Caco-2 (cell line): ENCODE measurements around the gene MEX3D. TPM values are rescaled to one million over a fixed set of nuclear protein-coding genes. Genes with fewer than 3 reads are reported as not detected.

Experiments
- BruUV-seq: library from RNA; stranded (reverse); fragments of 400-500 nt; replicated peaks from 2 replicates; lab custom pipeline; 2021; lab: Mats Ljungman, UMichigan
- CTCF ChIA-PET: fragments of 300-600 bp; sonication (Branson Sonifier 250); formaldehyde crosslinking; loops from one replicate; lab custom pipeline; 2022; ENCODE audit warnings: antibody characterized with exemption; lab: Charles Lee
- POLR2A ChIA-PET: fragments of 300-600 bp; sonication (Branson Sonifier 250); formaldehyde crosslinking; loops from one replicate; lab custom pipeline; 2022; ENCODE audit warnings: antibody characterized with exemption; lab: Charles Lee
- DNase-seq, 2 experiments: peaks; one replicate each; pipeline versions ENCODE4 v3.0.0 to v3.0.0-alpha.2; 2020 to 2022
- H3K27me3 ChIP-seq: replicated peaks from 2 replicates; pipeline ENCODE4 v1.6.0; 2011; ENCODE audit warnings: low read length; ENCODE audit not compliant: control insufficient read depth, insufficient read depth
- H3K36me3 ChIP-seq: 2 replicates; pipeline ENCODE4 v1.5.1; 2011; ENCODE audit warnings: low read length; ENCODE audit not compliant: control insufficient read depth, insufficient read depth
- H3K4me1 ChIP-seq: fragments of 250-450 bp; sonication (Bioruptor Pico); 2 replicates; pipeline ENCODE4 v1.5.1; 2020; ENCODE audit warnings: mild to moderate bottlenecking
- H3K4me3 ChIP-seq: 2 replicates; pipeline ENCODE4 v1.5.1; 2011; ENCODE audit warnings: low read depth, mild to moderate bottlenecking, control low read depth, low read length
- H3K9me3 ChIP-seq: fragments of 250-450 bp; sonication (Bioruptor Pico); 2 replicates; pipeline ENCODE4 v1.5.1; 2020; ENCODE audit warnings: mild to moderate bottlenecking, moderate library complexity
- H3K27ac Mint-ChIP-seq: one replicate; pipeline ENCODE4 v1.8.0; 2022; ENCODE audit warnings: mixed read lengths; ENCODE audit not compliant: unreplicated experiment
- H3K27me3 Mint-ChIP-seq: one replicate; pipeline ENCODE4 v1.8.0; 2022; ENCODE audit warnings: mixed read lengths; ENCODE audit not compliant: insufficient read depth, unreplicated experiment
- H3K36me3 Mint-ChIP-seq: one replicate; pipeline ENCODE4 v1.8.0; 2022; ENCODE audit warnings: mild to moderate bottlenecking, mixed read lengths; ENCODE audit not compliant: insufficient read depth, unreplicated experiment
- H3K4me1 Mint-ChIP-seq: one replicate; pipeline ENCODE4 v1.8.0; 2022; ENCODE audit warnings: low read depth, mixed read lengths; ENCODE audit not compliant: unreplicated experiment
- H3K4me3 Mint-ChIP-seq: one replicate; pipeline ENCODE4 v1.8.0; 2022; ENCODE audit warnings: mild to moderate bottlenecking, moderate library complexity, mixed read lengths; ENCODE audit not compliant: unreplicated experiment
- H3K9me3 Mint-ChIP-seq: one replicate; pipeline ENCODE4 v1.8.0; 2022; ENCODE audit warnings: mixed read lengths; ENCODE audit not compliant: unreplicated experiment
- CTCF ChIP-seq, 2 experiments: fragments of 200-600 bp in 1 of 2; IDR thresholded peaks; 1 replicate in 1 of 2; 2 replicates in 1 of 2; pipeline versions ENCODE4 v1.5.1 to v1.8.0; 2011 to 2022; ENCODE audit warnings: antibody characterized with exemption in 1 of 2, control low read depth in 1 of 2, inconsistent platforms in 1 of 2, low read depth in 1 of 2, low read length in 1 of 2, mild to moderate bottlenecking in 1 of 2, moderate library complexity in 1 of 2; ENCODE audit not compliant: insufficient read depth in 1 of 2, severe bottlenecking in 1 of 2, unreplicated experiment in 1 of 2
- intact Hi-C: fragments of 100-400 bp; cut with micrococcal nuclease; formaldehyde crosslinking; loops from one replicate; pipeline ENCODE4 v1.10.0; 2022; ENCODE audit not compliant: unreplicated experiment
- total RNA-seq: library from RNA; stranded (reverse); gene quantifications from 2 replicates; pipeline ENCODE4 v1.2.3, GENCODE V29; 2022

MEX3D gene
- total RNA-seq, 1 experiment from 2014 or later: 52.1 TPM

DNA sequence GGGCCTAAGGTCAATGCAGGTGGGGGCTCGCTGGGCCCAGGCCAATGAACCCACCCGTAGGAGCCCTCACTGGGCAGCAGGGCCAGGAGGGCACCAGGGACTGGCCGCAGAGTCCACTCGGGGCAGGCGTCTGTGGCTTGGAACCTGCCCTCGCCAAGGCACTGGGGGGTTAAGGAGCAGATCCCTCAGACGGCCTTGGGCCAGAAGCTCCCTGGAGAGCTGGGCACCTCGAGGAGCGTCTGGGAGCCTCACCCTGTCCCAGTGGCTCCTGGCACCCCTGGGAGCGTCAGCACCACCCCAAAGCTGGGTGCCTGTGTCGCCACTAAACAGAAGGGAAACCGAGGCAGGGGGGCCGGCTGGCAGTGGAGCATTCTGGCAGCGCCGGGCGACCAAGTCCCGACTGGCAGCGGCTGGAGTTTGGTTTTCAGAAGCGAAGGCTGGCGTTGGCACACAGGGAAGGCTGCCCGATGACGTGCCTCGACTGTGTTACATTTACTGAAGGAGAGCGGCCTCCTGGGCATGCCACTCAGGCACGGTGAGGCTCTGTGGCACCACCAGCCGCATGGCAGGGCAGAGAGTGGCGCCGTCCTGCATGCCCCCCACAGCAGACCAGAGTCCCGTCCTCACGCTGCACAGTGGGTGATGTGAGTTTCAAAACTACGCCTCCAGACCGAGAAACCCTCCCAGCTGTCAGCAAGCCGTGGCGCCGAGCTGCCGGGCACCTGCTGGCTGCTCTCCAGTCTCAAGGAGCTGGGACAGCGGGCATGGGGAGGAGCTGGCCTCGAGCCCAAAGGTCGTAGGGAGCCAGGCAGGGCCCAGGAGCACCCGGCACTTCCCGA lies 9.2 kb upstream of the MEX3D start:
- POLR2A ChIA-PET: no interaction called here
- CTCF ChIA-PET: no interaction called here
- no TSS peak for BruUV-seq

DNA sequence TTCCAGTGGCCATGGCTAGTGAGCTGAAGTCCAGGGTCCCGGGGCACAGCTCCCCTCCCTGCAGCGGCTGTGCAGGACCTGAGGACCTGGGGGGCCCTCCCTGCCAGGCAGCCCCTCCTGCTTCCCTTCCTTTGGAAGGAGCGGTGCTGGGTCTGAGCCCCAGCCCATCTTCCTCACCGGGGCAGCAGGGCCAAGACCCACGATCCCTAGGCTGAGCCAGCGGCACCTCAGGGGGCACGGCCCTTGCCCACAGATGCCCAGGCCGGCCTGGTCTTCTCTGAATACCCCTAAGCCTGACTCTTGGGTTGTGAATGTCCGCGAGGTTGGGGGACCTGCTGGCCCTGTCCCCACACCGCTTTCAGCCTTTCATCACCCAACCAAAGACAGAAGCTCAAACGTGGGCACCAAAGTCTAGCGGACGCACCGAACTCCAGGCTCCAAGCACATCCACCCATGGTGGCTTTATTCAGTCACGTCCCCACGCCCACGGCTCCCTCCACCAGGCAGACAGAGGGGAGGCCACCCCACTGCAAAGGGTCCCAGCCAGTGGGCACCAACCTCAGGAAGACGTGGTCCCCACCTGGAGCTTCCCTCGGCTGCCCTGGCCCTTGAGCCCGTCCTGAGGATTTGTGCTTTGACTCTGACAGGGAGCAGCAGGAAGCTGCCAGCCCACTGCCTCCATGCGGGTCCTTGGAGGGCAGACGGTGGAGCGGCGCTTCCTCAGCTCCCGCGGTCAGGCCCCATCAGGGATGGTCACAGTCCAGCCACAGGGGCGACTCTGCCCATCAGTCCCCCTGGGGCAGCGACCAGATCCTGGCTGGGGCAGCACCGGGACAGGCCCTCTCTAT lies 8.3 kb upstream of the MEX3D start:
- Mint-ChIP-seq H3K9me3 (no peaks in the 10 kb centered on the region), H3K27ac (no peak overlapping the region), H3K27me3 (no peaks in the 10 kb centered on the region), H3K4me3 (no peak overlapping the region), H3K36me3 (peaks cover 33% of the 10 kb centered on the region), H3K4me1 (no peaks in the 10 kb centered on the region)
- ChIA-PET CTCF (interaction anchor here (0.5 kb wide), 1 partner anchor 463 kb away, joined by 3 read pairs; no protein-coding TSS in a partner anchor), POLR2A (no interaction called here)
- Histone ChIP-seq H3K4me3 (no peak overlapping the region), H3K9me3 (no peaks in the 10 kb centered on the region), H3K4me1 (no peaks in the 10 kb centered on the region), H3K36me3 (no peaks in the 10 kb centered on the region), H3K27me3 (no peaks in the 10 kb centered on the region)
- TSS peak; percentile 31 for BruUV-seq
- DNase-seq: no peak
- intact Hi-C loops: no loop called here
- TF ChIP-seq CTCF (IDR thresholded peaks at IDR 0.05; ENCODE audit: insufficient read depth in 1 of 2, low read depth in 1 of 2, low read length in 1 of 2, severe bottlenecking in 1 of 2, unreplicated experiment in 1 of 2): no peak

More for the DNA sequence above, 9.2 kb upstream of the MEX3D start:
- no peak for TF ChIP-seq CTCF (IDR thresholded peaks at IDR 0.05; ENCODE audit: insufficient read depth in 1 of 2, low read depth in 1 of 2, low read length in 1 of 2, severe bottlenecking in 1 of 2, unreplicated experiment in 1 of 2)
- no peak overlapping the region for H3K4me3 Mint-ChIP-seq
- no peaks in the 10 kb centered on the region for H3K4me1 Mint-ChIP-seq
- intact Hi-C loops: no loop called here
- H3K36me3 Mint-ChIP-seq: peaks cover 39% of the 10 kb centered on the region
- DNase-seq: no peak
- H3K27me3 ChIP-seq: no peaks in the 10 kb centered on the region
- no peaks in the 10 kb centered on the region for H3K9me3 ChIP-seq
- no peak overlapping the region for H3K27ac Mint-ChIP-seq
- no peaks in the 10 kb centered on the region for H3K27me3 Mint-ChIP-seq
- no peak overlapping the region for H3K4me3 ChIP-seq
- H3K9me3 Mint-ChIP-seq: no peaks in the 10 kb centered on the region
- no peaks in the 10 kb centered on the region for H3K36me3 ChIP-seq
- no peaks in the 10 kb centered on the region for H3K4me1 ChIP-seq
